Ecto neural progenitor cell (in vitro differentiated cells): ENCODE measurements around the gene PKD2.
"Not testable (repeated sequence)": the region's sequence is repeated elsewhere in the genome, so short reads cannot be mapped to it uniquely, and the experiment has no call there.

Experiments
- DNase-seq: peaks from one replicate; pipeline ENCODE4 v3.0.0-alpha.2; 2018; ENCODE audit warnings: low spot score

The PKD2 gene

GRCh38 chr4:88115587-88115986 lies 108.2 kb downstream of the PKD2 start:
- no peak for DNase-seq

GRCh38 chr4:88119943-88120342 lies 112.5 kb downstream of the PKD2 start:
- no peak for DNase-seq

DNA sequence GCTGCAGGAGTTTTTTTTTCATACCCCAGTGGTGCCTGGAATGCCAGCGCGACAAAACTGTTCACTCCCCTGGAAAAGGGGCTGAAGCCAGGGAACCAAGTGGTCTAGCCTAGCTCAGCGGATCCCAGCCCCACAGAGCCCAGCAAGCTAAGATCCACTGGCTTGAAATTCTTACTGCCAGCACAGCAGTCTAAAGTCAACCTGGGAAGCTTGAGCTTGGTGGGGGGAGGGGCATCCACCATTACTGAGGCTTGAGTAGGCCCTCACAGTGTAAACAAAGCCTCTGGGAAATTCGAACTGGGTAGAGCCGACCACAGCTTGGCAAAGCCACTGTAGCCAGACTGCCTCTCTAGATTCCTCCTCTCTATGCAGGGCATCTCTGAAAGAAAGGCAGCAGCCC lies 114.8 kb downstream of the PKD2 start:
- DNase-seq, result not testable (repeated sequence)
